ENCODE results near the gene ANO10. TPM values are rescaled to one million over a fixed set of nuclear protein-coding genes. Genes with fewer than 3 reads are reported as not detected.

Gene ANO10
- total and polyA plus RNA-seq, 2 donors (not counting 3 experiments of a cell fraction or from before 2014, with no cell fraction given): 28.4 to 45.8 TPM

DNA sequence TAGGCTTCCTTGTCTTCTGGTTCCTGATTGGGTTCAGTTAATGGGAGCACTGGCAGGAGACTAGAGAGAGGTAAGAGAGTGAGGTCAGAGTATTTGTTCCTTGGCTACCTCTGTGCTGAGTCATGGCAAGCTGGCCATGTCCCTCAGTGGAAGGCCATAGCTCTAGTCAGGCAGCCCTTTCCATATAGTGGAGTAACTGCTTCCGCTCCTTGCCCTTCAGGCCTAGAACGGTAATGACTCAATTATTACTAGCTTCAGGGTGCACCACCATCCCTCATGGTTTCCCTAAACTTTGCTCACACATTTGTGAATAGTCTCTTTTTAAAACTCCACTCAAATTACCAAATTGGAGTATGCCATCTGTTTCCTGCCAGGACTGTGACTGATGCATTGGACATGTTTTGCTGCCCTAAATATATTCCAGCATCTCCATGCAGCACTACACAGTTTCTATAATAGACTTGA, 10.5 kb upstream of the ANO10 start:
- no peaks in the 10 kb centered on the region for H4K20me1 ChIP-seq (replicated peaks; ENCODE audit: control insufficient read depth, extremely low read depth, insufficient read depth, low read length)
- H3K27ac ChIP-seq (ENCODE audit: insufficient read depth, low read depth, low read length): peak overlapping the region; percentile 69
- FAIRE-seq: peak; percentile 85
- no peak overlapping the region for H3K9ac ChIP-seq (replicated peaks; ENCODE audit: extremely low read depth, insufficient read depth, low read length)
- no peaks in the 10 kb centered on the region for H3K79me2 ChIP-seq (ENCODE audit: control insufficient read depth, insufficient read depth, low read length)
- intact Hi-C loops (cut with micrococcal nuclease): loop anchor here (1.0 to 2.0 kb wide), 4 partner anchors 10 to 385 kb away; partner anchors contain the start of genes ABHD5 and ANO10
- dilution Hi-C loops (cut with MboI; ENCODE audit: extremely low pct_ligation_motif_present, low sequenced_read_pairs): no loop called here
- no peak overlapping the region for H3K4me3 ChIP-seq (replicated peaks in 1 of 3; ENCODE audit: insufficient read depth in 1 of 3, low read depth in 1 of 3, low read length in 3 of 3)
- TF ChIP-seq GATA2 (IDR thresholded peaks at IDR 0.05; ENCODE audit: insufficient read depth, insufficient read length, low read depth, low read length) (no peak), JUN (IDR thresholded peaks at IDR 0.05; ENCODE audit: borderline replicate concordance, insufficient read depth, insufficient read length, low read depth) (peak; percentile 60), FOS (IDR thresholded peaks at IDR 0.05; ENCODE audit: borderline replicate concordance, insufficient read depth, low read length) (peak; percentile 39), POLR2A (IDR thresholded peaks at IDR 0.05; ENCODE audit: low read depth, low read length) (no peak), POLR2AphosphoS5 (IDR thresholded peaks at IDR 0.05; ENCODE audit: insufficient read depth, low read depth, low read length) (peak; percentile 75)
- peak overlapping the region; percentile 51 for H2AFZ ChIP-seq (ENCODE audit: low read depth, low read length)
- peak; percentile 77 for DNase-seq (ENCODE audit: low read depth, low spot score)
- BruUV-seq (replicated peaks): no TSS peak
- no peaks in the 10 kb centered on the region for H3K9me3 ChIP-seq (replicated peaks; ENCODE audit: control insufficient read depth, insufficient read depth, low read length)
- no peaks in the 10 kb centered on the region for H3K27me3 ChIP-seq (ENCODE audit: control insufficient read depth in 2 of 2, insufficient read depth in 2 of 2, low read length in 2 of 2)
- H3K4me1 ChIP-seq (ENCODE audit: control insufficient read depth, extremely low read depth, insufficient read depth, low read length): peaks cover 14% of the 10 kb centered on the region
- POLR2A ChIA-PET: interaction anchor here (0.6 kb wide), 1 partner anchor 409 kb away, joined by 3 read pairs; no protein-coding TSS in a partner anchor
- peak overlapping the region; percentile 44 for H3K4me2 ChIP-seq (ENCODE audit: insufficient read depth, low read length)
- CTCF ChIA-PET: interaction anchor here (0.6 to 2.9 kb wide), 4 partner anchors 11 to 129 kb away, joined by 3 to 12 read pairs (median 3); partner anchors contain the start of gene ANO10
- no peaks in the 10 kb centered on the region for H3K36me3 ChIP-seq (ENCODE audit: control insufficient read depth in 2 of 2, extremely low read depth in 1 of 2, insufficient read depth in 2 of 2, low read length in 2 of 2)
- no peaks in the 10 kb centered on the region for H3K9me1 ChIP-seq (replicated peaks; ENCODE audit: control insufficient read depth, extremely low read depth, insufficient read depth, low read length)

DNA sequence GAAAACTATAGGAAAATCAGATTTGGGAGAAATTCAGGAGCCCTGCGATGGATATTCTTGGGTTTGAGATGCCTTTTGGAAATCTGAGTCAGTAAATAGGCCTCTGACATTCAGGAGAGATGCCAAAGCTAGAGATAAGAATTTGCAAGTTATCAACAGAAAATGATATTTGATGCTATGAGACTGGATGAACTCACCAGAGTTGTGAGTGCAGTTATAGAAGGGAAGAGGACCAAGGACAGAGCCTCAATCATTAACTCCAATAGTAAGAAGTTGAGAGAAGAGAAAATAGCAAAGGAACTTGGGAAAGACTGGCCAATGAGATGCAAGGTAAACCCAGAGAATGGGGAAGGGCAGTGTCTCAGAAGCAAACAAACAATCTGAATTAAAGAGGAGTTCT, 7.9 kb upstream of the ANO10 start:
- Histone ChIP-seq H4K20me1 (replicated peaks; ENCODE audit: control insufficient read depth, extremely low read depth, insufficient read depth, low read length) (no peaks in the 10 kb centered on the region), H3K79me2 (ENCODE audit: control insufficient read depth, insufficient read depth, low read length) (no peaks in the 10 kb centered on the region), H3K27me3 (ENCODE audit: control insufficient read depth in 2 of 2, insufficient read depth in 2 of 2, low read length in 2 of 2) (no peaks in the 10 kb centered on the region), H3K9ac (replicated peaks; ENCODE audit: extremely low read depth, insufficient read depth, low read length) (no peak overlapping the region), H2AFZ (ENCODE audit: low read depth, low read length) (no peak overlapping the region), H3K9me3 (replicated peaks; ENCODE audit: control insufficient read depth, insufficient read depth, low read length) (no peaks in the 10 kb centered on the region), H3K9me1 (replicated peaks; ENCODE audit: control insufficient read depth, extremely low read depth, insufficient read depth, low read length) (no peaks in the 10 kb centered on the region), H3K4me2 (ENCODE audit: insufficient read depth, low read length) (no peak overlapping the region), H3K36me3 (ENCODE audit: control insufficient read depth in 2 of 2, extremely low read depth in 1 of 2, insufficient read depth in 2 of 2, low read length in 2 of 2) (no peaks in the 10 kb centered on the region), H3K4me3 (replicated peaks in 1 of 3; ENCODE audit: insufficient read depth in 1 of 3, low read depth in 1 of 3, low read length in 3 of 3) (no peak overlapping the region), H3K27ac (ENCODE audit: insufficient read depth, low read depth, low read length) (no peak overlapping the region), H3K4me1 (ENCODE audit: control insufficient read depth, extremely low read depth, insufficient read depth, low read length) (peaks cover 13% of the 10 kb centered on the region)
- POLR2A ChIA-PET: no interaction called here
- no peak for DNase-seq (ENCODE audit: low read depth, low spot score)
- CTCF ChIA-PET: no interaction called here
- no TSS peak for BruUV-seq (replicated peaks)
- dilution Hi-C loops (cut with MboI; ENCODE audit: extremely low pct_ligation_motif_present, low sequenced_read_pairs): no loop called here
- no peak for FAIRE-seq
- TF ChIP-seq, protein P1, sequence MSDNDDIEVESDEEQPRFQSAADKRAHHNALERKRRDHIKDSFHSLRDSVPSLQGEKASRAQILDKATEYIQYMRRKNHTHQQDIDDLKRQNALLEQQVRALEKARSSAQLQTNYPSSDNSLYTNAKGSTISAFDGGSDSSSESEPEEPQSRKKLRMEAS (IDR thresholded peaks at IDR 0.05; ENCODE audit: insufficient read depth, insufficient read length): no peak
- no peak for TF ChIP-seq POLR2A (IDR thresholded peaks at IDR 0.05; ENCODE audit: low read depth, low read length)
- TF ChIP-seq POLR2AphosphoS5 (IDR thresholded peaks at IDR 0.05; ENCODE audit: insufficient read depth, low read depth, low read length): no peak
- TF ChIP-seq JUN (IDR thresholded peaks at IDR 0.05; ENCODE audit: borderline replicate concordance, insufficient read depth, insufficient read length, low read depth): no peak
- no peak for TF ChIP-seq FOS (IDR thresholded peaks at IDR 0.05; ENCODE audit: borderline replicate concordance, insufficient read depth, low read length)
- TF ChIP-seq GATA2 (IDR thresholded peaks at IDR 0.05; ENCODE audit: insufficient read depth, insufficient read length, low read depth, low read length): no peak
- TF ChIP-seq EZH2 (IDR thresholded peaks at IDR 0.05; ENCODE audit: borderline replicate concordance, low read depth, low read length, severe bottlenecking): no peak
- TF ChIP-seq, protein P2, sequence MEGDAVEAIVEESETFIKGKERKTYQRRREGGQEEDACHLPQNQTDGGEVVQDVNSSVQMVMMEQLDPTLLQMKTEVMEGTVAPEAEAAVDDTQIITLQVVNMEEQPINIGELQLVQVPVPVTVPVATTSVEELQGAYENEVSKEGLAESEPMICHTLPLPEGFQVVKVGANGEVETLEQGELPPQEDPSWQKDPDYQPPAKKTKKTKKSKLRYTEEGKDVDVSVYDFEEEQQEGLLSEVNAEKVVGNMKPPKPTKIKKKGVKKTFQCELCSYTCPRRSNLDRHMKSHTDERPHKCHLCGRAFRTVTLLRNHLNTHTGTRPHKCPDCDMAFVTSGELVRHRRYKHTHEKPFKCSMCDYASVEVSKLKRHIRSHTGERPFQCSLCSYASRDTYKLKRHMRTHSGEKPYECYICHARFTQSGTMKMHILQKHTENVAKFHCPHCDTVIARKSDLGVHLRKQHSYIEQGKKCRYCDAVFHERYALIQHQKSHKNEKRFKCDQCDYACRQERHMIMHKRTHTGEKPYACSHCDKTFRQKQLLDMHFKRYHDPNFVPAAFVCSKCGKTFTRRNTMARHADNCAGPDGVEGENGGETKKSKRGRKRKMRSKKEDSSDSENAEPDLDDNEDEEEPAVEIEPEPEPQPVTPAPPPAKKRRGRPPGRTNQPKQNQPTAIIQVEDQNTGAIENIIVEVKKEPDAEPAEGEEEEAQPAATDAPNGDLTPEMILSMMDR (IDR thresholded peaks at IDR 0.05; ENCODE audit: extremely low read depth in 1 of 2, insufficient read depth in 1 of 2, low read depth in 1 of 2, low read length in 2 of 2): no peak
- no peak for TF ChIP-seq MYC (IDR thresholded peaks at IDR 0.05; ENCODE audit: low read depth, low read length)
- intact Hi-C loops (cut with micrococcal nuclease): loop anchor here (10.0 kb wide), 2 partner anchors 235 to 445 kb away; no protein-coding TSS in a partner anchor
